HG03103 (cell line): ENCODE data around the gene RFC5.

Source experiments
- ATAC-seq: cut with Tn5 transposase; IDR thresholded peaks from one replicate; pipeline ENCODE4 v1.9.1; 2021; ENCODE audit warnings: low read depth; ENCODE audit not compliant: unreplicated experiment

Gene RFC5

DNA sequence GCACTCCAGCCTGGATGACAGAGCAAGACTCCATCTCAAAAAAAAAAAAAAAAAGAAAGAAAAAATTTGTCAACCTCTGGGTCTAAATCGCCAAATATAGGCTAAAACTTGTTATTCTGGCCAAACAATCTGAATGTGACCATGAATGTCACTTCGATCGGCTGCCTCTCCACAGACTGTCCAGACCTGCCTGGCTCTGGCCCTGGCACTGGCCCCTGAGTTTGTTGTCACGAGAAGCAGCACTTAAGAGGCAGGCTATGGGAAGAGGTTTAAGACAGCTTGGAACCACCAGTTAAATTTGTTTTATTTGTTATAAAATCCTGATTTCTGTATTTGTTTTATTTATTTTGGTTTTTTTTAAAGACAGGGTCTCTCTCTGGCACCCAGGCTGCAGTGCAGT lies 29.9 kb downstream of the RFC5 start:
- ATAC-seq: no peak

DNA sequence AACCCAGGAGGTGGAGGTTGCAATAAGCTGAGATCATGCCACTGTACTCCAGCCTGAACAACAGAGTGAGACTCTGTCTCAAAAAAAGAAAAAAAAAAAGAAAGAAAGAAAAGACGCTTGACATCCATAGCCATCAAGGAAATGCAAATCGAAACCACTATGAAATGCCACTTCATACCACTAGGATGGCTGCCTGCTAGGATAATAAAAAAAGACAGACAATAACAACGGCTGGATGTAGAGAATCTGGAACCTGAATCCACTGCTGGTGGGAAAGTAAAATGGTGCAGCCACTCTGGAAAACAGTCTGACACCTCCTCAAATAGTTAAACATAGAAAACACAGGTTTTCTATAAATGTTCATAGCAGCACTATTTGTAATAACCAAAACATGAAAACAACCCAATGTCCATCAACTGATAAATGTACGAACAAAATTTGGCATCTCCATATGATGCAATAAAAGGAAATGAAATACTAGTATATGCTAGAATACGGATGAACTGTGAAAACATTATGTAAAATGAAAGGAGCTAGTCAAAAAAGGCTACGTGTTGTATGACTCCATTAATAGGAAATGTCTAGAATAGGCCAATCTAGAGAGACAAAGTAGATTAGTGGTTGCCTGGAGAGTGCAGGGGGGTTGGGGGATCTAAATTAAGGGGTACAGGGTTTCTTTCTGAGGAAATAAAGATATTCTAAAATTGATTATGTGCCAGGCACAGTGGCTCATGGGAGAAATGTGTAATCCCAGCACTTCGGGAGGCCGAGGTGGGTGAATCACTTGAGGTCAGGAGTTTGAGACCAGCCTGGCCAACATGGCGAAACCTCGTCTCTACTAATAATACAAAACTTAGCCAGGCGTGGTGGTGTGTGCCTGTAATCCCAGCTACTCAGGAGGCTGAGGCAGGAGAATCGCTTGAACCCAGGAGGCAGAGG lies 34.7 kb downstream of the RFC5 start:
- ATAC-seq: no peak

DNA sequence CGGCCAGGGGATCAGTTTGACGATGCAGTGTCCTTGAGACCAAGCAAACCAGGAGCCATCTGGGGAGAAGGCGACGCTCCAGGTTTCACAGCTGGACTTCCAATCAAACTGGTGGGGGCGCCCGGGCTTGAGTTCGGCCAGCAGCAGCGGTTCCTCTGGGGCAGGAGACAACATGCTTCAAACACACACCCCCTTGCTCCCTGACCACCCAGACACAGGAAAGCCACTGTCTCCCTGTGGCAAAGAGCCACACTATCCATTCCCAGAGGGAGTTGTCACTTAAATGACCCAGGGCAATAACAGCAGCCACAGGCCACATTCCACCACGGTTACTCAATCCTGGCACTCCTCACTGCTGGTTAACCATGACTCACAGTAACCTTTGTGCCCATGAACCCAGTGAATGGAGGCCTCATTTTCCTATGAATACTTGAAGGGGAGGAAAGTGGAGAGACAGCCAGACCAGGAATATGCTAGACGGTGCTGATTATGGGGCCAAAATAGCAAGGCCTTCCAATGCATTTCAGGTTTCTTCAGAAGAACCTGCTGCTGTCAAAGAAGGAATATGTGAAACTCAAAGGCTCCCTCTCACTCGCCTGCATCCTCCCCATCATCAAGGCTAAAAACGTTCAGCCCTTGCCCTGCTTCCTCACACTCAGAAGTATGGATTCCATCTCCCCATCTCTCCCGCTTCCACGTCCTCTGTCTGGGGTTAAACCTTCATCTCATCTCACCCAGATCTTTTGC lies 36.0 kb downstream of the RFC5 start:
- ATAC-seq: no peak

GRCh38 chr12:118053071-118053985 lies 36.8 kb downstream of the RFC5 start:
- no peak for ATAC-seq

DNA sequence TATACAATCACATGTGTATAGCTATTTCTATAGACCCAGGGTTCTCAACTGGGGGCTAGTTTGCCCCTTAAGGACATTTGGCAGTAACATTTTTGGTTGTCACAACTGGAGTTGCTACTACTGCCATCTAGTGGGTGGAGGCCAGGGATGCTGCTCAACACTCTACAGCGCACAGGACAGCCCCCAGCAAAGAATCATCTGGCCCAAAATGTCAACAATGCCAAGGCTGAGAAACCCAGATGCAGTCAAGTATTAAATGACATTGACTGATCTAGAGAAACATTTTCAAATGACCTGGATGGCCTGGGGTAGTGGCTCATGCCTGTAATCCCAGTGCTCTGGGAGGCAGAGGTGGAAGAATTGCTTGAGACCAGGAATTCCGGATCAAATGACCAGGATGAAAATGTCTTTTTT lies 38.6 kb downstream of the RFC5 start:
- peak; percentile 70 for ATAC-seq

GRCh38 chr12:118055865-118056773 lies 39.6 kb downstream of the RFC5 start:
- no peak for ATAC-seq

- no peak for ATAC-seq
Measured at GRCh38 chr12:118058227-118058626, 41.7 kb downstream of the RFC5 start.

DNA sequence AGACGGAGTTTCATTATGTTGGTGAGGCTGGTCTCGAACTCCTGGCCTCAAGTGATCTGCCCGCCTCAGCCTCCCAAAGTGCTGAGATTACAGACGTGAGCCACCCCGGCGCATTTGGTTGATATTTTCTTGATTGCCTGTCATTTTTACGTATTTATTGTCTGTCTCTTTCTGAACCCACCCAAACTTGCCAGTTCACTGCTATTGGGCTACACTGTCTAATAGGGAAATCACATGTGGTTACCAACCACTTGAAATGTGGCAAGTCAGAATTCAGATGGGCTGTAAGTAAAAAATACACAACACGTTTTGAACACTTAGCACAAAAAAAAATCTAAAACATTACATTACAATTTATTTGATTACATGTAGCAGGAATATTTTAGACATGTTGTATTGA lies 42.4 kb downstream of the RFC5 start:
- ATAC-seq: no peak

DNA sequence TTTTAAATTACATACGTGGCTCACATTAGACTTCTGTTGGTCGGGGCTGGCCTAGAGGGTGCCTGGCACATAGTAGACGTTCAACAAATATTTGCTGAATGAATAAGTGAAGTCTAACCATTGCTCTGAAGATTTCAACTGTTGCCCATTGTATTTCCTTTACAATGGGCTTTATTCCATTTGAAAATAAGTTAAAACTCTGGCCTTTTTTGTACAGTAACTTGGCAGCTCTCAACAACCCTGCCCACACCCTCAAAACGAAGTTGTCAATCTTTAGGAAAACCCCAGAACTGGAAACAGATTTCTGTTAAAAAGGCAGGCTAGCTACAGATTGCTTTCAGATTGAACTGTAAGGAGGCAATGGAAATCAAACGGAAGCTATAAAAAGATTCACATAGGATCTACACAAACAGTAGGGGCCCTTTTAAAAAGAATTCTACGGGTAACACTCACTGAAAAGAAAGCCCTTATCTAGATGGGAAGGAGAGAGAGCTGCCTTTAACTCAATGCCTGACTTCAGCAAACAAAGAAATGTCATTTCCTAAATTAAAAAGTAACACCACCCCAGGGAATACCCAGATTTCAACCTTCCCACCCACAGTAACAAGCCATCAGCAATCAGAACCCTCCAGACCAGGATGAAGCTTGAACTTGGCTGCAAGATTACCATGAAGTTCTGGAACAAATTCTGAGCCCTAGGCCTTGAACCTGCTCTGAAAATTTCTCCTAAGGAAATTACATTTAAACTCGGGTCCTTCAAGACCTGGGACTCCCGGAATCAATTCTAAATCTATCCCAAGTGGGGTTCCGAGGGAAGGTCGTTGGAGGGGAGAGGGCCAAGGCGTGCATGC lies 43.1 kb downstream of the RFC5 start:
- no peak for ATAC-seq

GRCh38 chr12:118060301-118061010 lies 44.0 kb downstream of the RFC5 start:
- ATAC-seq: no peak

DNA sequence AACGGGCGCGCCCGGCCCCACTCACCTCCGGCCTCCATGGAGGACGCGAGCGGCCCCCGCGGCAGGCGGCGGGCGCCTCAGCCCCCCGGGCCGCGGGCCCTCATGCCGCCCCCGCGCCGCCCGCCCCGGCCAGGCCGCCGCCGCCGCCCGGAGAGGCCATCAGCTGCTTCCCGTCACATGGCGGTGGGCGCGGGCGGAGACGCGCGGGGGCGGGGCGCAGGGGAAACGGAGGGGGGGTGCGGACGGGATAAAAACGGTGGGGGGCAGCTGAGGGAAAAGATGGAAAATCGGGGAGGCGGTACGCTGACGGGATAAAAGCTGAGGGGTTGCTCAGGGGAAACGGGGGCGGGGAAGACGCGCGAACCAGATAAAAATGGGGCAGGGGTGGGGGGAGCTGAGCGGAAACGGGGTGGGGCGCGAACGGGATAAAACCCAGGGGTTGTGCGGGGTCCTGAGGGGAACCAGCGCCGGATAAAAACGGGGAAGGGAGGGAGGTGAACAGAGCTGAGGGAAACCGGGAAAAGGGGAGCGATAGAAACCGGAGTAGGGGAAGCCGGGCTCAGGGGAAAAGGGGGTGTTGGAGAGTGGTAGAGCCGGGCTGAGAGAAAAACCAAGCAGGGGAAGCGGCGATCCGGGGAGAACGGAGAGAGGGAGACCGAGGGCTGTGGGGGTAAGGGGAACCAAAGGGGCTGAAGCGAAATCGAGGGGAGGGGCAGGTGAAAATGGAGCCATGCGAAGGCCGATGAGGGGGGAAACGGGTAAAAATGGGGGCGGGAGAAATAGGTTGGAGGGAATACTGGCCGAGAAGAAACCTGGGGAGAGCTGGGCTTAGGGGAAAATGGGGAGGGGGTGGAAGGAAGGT lies 44.7 kb downstream of the RFC5 start, which contains the start of gene WSB2:
Gene WSB2, minus strand, starts transcription at position 169 of the 862 bp plus-strand sequence. Its CDS starts 131 bp downstream, at position 38.
- ATAC-seq: no peak

- ATAC-seq: no peak
Measured at GRCh38 chr12:118061873-118062843, 45.7 kb downstream of the RFC5 start.

- no peak for ATAC-seq
Measured at GRCh38 chr12:118063576-118064391, 47.3 kb downstream of the RFC5 start.

GRCh38 chr12:118064608-118065007 lies 48.1 kb downstream of the RFC5 start:
- no peak for ATAC-seq

- ATAC-seq: no peak
Measured at GRCh38 chr12:118065380-118065779, 48.9 kb downstream of the RFC5 start.
